TTC549 (cell line): Measurements from ENCODE around the gene EEF2KMT.
"Not testable (repeated sequence)": the region's sequence is repeated elsewhere in the genome, so short reads cannot be mapped to it uniquely, and the experiment has no call there.

Experiments
- FAIRE-seq: peaks from 2 replicates; lab custom pipeline; 2012; peaks lifted over from hg19 to GRCh38; lab: Jason Lieb, UNC

Gene EEF2KMT, protein sequence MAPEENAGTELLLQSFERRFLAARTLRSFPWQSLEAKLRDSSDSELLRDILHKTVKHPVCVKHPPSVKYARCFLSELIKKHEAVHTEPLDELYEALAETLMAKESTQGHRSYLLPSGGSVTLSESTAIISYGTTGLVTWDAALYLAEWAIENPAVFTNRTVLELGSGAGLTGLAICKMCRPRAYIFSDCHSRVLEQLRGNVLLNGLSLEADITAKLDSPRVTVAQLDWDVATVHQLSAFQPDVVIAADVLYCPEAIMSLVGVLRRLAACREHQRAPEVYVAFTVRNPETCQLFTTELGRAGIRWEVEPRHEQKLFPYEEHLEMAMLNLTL

GRCh38 chr16:5097470-5098220, at the start of gene EEF2KMT:
Gene EEF2KMT (minus strand): TSS chr16:5097795. CDS start chr16:5097739, 56 bp downstream.
- FAIRE-seq = not testable (repeated sequence)

GRCh38 chr16:5144621-5144956, 47.0 kb upstream of the EEF2KMT start:
- FAIRE-seq = not testable (repeated sequence)

- FAIRE-seq = no peak
These were observed 46.4 kb upstream of the EEF2KMT start for GRCh38 chr16:5143761-5144620.

DNA sequence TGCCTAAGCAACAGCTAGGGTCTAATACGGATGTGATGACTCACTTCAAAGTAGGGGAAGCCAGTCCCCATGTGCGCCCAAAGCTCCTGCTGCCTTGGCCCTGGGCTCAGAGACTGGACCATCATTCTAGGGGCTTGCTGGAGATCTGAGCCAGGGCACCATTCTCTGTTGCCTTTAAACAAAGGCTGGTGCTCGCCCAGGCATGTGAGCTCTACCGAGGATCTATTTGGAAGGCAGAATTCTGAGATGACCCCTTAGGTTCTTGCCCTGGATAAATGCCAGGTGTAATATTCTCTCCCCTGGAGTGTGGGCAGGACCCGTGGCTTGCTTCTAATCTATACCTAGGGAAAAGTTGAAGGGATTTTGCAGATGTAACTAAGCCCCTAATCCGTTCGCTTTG, 42.6 kb upstream of the EEF2KMT start:
- not testable (repeated sequence) for FAIRE-seq

- FAIRE-seq = not testable (repeated sequence)
These were observed 37.3 kb upstream of the EEF2KMT start for GRCh38 chr16:5134739-5135452.

DNA sequence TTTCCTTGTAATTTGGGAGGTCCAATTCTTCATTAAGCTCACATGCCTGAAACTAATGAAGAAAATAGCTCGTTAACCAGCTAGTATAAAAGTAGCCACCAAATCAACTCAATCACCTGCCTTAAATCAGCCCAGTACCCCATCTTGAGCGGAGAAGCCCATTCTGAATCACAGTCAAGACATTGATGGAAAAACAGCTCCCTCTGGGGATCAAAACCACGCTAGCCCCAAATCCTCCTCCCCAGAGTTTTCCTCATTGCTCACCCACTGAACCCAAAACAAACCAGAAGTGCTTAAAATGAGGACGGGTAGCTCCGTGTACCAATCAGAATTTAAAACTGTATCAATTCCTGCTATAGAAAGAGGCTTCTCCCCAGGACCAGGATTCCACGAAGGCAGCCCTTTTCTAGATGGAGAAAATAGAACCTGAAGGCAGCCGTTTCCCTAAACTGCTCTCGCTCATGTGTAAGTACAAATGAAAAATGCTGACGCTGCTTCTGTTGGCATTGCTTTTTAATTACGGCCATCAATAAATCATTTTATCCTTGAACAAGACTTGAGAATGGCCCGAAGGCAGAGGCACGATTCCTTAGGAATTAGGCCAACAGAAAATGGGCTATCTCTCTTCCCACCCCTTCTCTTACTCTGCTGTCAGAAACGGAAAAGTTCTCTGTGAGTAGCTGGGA, 35.5 kb upstream of the EEF2KMT start:
- not testable (repeated sequence) for FAIRE-seq

DNA sequence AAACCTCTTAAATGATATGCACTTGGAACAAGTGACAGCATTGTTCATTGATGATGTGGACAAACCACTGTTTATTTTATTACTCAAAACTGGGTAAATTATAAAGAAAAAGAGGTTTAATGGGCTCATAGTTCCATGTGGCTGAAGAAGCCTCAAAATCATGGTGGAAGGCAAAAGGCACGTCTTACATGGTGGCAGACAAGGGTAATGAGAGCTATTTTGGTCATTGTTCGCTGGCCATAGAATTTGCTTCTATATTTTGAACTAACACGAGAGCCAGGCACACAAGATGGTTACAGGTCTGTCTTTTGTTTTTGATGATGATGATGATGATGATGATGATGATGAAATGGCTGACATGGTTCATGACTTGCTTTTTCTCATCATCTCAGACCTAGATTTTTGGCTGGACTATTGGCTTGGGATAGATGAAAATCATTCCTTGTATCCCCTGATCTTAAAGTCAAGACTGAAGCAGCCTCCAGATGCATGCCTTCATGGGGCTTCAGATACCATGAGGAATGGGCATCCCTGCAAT, 33.9 kb upstream of the EEF2KMT start:
- FAIRE-seq = not testable (repeated sequence)

GRCh38 chr16:5117300-5118087, 19.9 kb upstream of the EEF2KMT start:
- FAIRE-seq = not testable (repeated sequence)

GRCh38 chr16:5116780-5117295, 19.2 kb upstream of the EEF2KMT start:
- not testable (repeated sequence) for FAIRE-seq

- not testable (repeated sequence) for FAIRE-seq
These were observed 13.3 kb upstream of the EEF2KMT start for GRCh38 chr16:5110933-5111332.

- no peak for FAIRE-seq
These were observed 11.0 kb upstream of the EEF2KMT start for GRCh38 chr16:5108505-5109158.

DNA sequence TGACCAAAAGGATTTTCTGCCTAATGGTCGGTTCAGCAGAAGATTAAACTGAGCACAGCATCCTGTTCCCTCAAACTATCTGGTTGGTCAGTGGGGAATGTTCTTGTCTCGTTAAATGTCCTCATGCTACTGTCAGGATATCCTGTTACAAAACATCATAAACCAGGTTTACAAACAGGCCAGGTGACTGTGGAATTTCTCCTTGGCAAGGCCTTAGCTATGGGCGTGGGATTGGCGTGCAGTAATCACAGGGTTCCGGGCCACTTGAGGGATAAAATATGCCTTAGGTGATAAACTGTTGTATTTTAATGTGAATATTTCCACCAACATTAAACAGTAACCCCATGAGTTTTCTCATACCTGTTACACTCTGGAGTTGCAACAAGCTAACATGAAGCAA, 7.4 kb upstream of the EEF2KMT start:
- FAIRE-seq = not testable (repeated sequence)

- FAIRE-seq = not testable (repeated sequence)
These were observed 5.9 kb upstream of the EEF2KMT start for GRCh38 chr16:5103296-5104032.

DNA sequence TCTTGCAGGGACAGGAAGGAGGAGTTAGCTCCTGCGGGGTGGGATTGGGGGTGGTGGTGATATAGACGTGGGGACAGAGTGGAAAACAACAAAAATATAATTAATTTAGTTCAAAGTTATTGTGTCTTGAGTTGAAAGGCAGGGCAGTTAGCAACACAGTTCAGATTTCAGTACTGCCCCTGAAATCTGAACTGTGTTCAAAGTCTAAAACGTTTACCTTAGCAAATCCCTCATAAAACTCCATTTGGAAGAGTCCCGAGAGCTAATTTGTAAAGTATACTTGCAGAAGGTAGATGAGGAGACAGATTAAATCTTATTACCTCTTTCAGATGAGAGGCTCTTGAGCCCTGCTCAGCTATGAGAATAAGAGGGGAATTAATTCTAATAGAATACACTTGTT, 1.6 kb upstream of the EEF2KMT start:
- FAIRE-seq = not testable (repeated sequence)

DNA sequence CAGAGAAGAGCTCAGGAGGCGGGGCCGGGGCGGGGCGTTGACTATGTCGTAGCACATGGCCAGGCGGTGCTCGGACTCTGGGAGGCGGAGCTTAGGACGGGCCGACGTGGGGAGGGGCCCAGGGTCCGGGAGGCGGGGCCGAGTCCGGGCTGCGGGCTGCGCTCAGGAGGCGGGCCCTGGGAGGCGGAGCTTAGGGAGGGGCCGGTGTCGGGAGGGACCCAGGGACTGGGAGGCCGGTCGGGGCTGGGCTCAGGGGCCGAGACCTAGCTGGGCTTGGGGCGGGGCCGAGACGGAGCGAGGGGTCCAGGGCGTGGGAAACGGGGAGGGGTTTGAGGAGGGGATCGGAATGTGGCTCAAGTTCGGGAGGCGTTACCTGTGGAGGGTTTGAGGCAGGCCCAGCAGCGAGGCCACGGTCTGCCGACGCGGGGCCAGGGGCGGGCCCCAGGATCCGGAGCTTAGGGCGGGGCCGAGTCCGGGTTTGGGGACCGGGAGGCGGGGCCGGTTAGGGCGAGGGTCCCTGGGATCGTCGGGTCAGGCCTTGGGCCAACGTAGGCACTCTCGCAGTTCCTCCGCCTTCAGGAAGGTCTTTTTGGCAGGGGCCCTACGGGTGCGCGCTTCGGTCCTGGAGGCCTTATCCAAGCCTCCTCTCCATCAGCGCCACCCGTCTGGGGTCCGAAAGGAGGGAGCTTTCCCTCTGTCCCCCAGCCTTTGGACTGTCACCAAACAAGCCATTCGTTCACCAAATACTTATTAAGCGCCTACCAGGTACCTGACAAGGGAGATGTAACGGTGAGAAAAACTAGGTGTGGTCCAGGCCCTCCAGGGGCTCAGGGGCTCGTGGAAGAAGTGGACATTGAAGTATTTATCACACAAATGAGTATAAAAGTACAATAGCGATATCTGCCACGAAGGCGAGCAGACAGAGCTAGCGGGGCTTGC, 895 bp upstream of the EEF2KMT start:
- peak; percentile 82 for FAIRE-seq

DNA sequence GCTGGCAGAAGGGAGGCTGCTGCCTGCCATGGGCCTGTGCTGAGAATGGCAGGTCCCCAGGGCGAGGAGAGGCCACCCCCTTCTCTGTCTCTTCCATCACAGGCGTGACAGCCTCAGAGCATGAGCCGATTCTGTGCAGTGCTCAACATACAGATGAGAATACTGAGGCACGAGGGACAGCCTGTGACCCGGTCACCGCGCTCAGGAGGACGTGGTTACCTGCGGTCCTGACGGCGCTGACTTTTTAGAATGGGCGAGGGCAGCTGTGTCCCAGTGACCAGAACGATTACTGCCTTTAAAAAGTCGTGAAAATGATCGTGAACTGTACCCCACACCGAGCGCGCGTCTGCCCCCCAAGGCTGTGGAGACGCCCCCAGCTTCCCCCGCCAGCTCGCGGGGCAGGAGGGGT, 530 bp downstream of the EEF2KMT start:
- not testable (repeated sequence) for FAIRE-seq

GRCh38 chr16:5096437-5097060, 1.0 kb downstream of the EEF2KMT start:
- not testable (repeated sequence) for FAIRE-seq
